GM12878 (cell line): ENCODE results near the gene DESI1. TPM values are rescaled to one million over a fixed set of nuclear protein-coding genes. Genes with fewer than 3 reads are reported as not detected.

ENCODE experiments used
- CBFB ChIP-seq: IDR thresholded peaks from 2 replicates; pipeline ENCODE4 v1.6.1; 2016; ENCODE audit warnings: antibody characterized with exemption, low read depth
- CHD4 ChIP-seq: fragments of 200-600 bp; sonication (generic); IDR thresholded peaks from 2 replicates; pipeline ENCODE4 v1.6.1; 2016; ENCODE audit warnings: mild to moderate bottlenecking
- CREM ChIP-seq: IDR thresholded peaks from 2 replicates; pipeline ENCODE4 v1.6.1; 2014; ENCODE audit warnings: antibody characterized with exemption, low read depth
- EGR1 ChIP-seq, 2 experiments: IDR thresholded peaks; 1 replicate in 1 of 2; 2 replicates in 1 of 2; pipeline ENCODE4 v1.6.1; 2011 to 2012; ENCODE audit warnings: low read depth in 2 of 2, low read length in 2 of 2, borderline replicate concordance in 1 of 2, mild to moderate bottlenecking in 1 of 2, moderate library complexity in 1 of 2
- HDAC2 ChIP-seq: fragments of 200-600 bp; sonication (generic); IDR thresholded peaks from 2 replicates; pipeline ENCODE4 v1.6.1; 2017
- KLF5 ChIP-seq: fragments of 450-650 bp; IDR thresholded peaks from 2 replicates; pipeline ENCODE4 v1.6.1; 2014; ENCODE audit warnings: mild to moderate bottlenecking; ENCODE audit not compliant: partially characterized antibody
- MEF2A ChIP-seq: IDR thresholded peaks from 2 replicates; pipeline ENCODE4 v1.6.1; 2011; ENCODE audit warnings: low read depth, mild to moderate bottlenecking, low read length, moderate library complexity; ENCODE audit not compliant: insufficient read depth
- NRF1 ChIP-seq: conservative IDR thresholded peaks from 2 replicates; pipeline ENCODE4 v1.6.1; 2011; ENCODE audit warnings: mild to moderate bottlenecking, low read depth, low read length, improper control_type of control experiment
- POLR2A ChIP-seq: IDR thresholded peaks from 2 replicates; pipeline ENCODE4 v1.6.1; 2011; ENCODE audit warnings: low read depth, mild to moderate bottlenecking, low read length
- SPI1 ChIP-seq: IDR thresholded peaks from 2 replicates; pipeline ENCODE4 v1.6.1; 2011; ENCODE audit warnings: low read depth, mild to moderate bottlenecking, low read length, moderate library complexity, borderline replicate concordance; ENCODE audit not compliant: insufficient read depth
- ZNF592 ChIP-seq: fragments of 450-650 bp; IDR thresholded peaks from 2 replicates; pipeline ENCODE4 v1.6.1; 2017; ENCODE audit warnings: mild to moderate bottlenecking, moderate library complexity
- ZNF687 ChIP-seq: fragments of 450-650 bp; IDR thresholded peaks from 2 replicates; pipeline ENCODE4 v1.6.1; 2017; ENCODE audit warnings: mild to moderate bottlenecking, moderate library complexity
- ZSCAN29 ChIP-seq: fragments of 450-650 bp; IDR thresholded peaks from 2 replicates; pipeline ENCODE4 v1.6.1; 2017; ENCODE audit warnings: mild to moderate bottlenecking, moderate library complexity
- polyA plus RNA-seq, 11 experiments: library from polyadenylated mRNA; depleted of rRNA in 4 of 11; unstranded in 6 of 11; stranded (reverse) in 5 of 11; fragments of >200 nt; fragmentation: Nextera tagmentation in 4 of 11; fragmentation: Illumina TruSeq in 1 of 11; extraction: Ambion mirVana in 4 of 11; extraction: Trizol in 1 of 11; gene quantifications; 1 replicate in 1 of 11; 2 replicates in 10 of 11; pipeline versions ENCODE4 v1.2.1 to v1.2.3, GENCODE V29; 2011 to 2016; ENCODE audit warnings: inconsistent platforms in 2 of 11, missing spikeins in 2 of 11, low read depth in 1 of 11
- total RNA-seq, 4 experiments: library from RNA; depleted of rRNA in 3 of 4; stranded (reverse); fragments of >200 nt in 3 of 4; fragmentation: Illumina TruSeq in 1 of 4; extraction: Trizol in 1 of 4; gene quantifications; 2 replicates each; pipeline versions ENCODE4 v1.2.1 to v1.2.3, GENCODE V29; 2013 to 2021
- TF ChIP-seq, protein P1 (sequence below): fragments of 450-650 bp; formaldehyde crosslinking; IDR thresholded peaks from 2 replicates; pipeline ENCODE4 v1.4.0; 2022; ENCODE audit warnings: mild to moderate bottlenecking, moderate library complexity
- TF ChIP-seq, protein P2 (sequence below): IDR thresholded peaks from 2 replicates; pipeline ENCODE4 v1.6.1; 2011; ENCODE audit warnings: low read depth, mild to moderate bottlenecking, low read length, moderate library complexity, borderline replicate concordance; ENCODE audit errors: extremely low read depth

DESI1 gene
- total and polyA plus RNA-seq, 10 of the 15 experiments (the other 5 are each of a cell fraction or from before 2014, with no cell fraction given): 8.0 to 76.8 (median 40.6) TPM

- no peak for TF ChIP-seq ZNF592
- peak in 1 of 2 experiments; percentile 31; a peak in 1 of 3 replicates for TF ChIP-seq EGR1 (IDR thresholded peaks at IDR 0.05; ENCODE audit: borderline replicate concordance in 1 of 2, low read depth in 2 of 2, low read length in 2 of 2)
- peak; percentile 95 for TF ChIP-seq CREM
- TF ChIP-seq NRF1: peak; percentile 75
- TF ChIP-seq HDAC2: no peak
- peak; percentile 90 for TF ChIP-seq POLR2A
- TF ChIP-seq, protein P1, sequence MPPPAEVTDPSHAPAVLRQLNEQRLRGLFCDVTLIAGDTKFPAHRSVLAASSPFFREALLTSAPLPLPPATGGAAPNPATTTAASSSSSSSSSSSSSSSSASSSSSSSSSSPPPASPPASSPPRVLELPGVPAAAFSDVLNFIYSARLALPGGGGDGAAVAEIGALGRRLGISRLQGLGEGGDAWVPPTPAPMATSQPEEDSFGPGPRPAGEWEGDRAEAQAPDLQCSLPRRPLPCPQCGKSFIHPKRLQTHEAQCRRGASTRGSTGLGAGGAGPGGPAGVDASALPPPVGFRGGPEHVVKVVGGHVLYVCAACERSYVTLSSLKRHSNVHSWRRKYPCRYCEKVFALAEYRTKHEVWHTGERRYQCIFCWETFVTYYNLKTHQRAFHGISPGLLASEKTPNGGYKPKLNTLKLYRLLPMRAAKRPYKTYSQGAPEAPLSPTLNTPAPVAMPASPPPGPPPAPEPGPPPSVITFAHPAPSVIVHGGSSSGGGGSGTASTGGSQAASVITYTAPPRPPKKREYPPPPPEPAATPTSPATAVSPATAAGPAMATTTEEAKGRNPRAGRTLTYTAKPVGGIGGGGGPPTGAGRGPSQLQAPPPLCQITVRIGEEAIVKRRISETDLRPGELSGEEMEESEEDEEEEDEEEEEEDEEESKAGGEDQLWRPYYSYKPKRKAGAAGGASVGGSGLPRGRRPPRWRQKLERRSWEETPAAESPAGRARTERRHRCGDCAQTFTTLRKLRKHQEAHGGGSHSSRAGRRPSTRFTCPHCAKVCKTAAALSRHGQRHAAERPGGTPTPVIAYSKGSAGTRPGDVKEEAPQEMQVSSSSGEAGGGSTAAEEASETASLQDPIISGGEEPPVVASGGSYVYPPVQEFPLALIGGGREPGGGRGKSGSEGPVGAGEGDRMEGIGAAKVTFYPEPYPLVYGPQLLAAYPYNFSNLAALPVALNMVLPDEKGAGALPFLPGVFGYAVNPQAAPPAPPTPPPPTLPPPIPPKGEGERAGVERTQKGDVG: no peak
- no peak for TF ChIP-seq SPI1
- TF ChIP-seq ZSCAN29: no peak
- no peak for TF ChIP-seq MEF2A
- peak; percentile 33; the same call in 1 of the 2 replicates for TF ChIP-seq ZNF687
- TF ChIP-seq CBFB: no peak
- TF ChIP-seq KLF5: no peak
- no peak for TF ChIP-seq CHD4
- TF ChIP-seq, protein P2, sequence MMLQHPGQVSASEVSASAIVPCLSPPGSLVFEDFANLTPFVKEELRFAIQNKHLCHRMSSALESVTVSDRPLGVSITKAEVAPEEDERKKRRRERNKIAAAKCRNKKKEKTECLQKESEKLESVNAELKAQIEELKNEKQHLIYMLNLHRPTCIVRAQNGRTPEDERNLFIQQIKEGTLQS: no peak
Observed at GRCh38 chr22:41621099-41621910, 462 bp upstream of the DESI1 start, which contains the start of gene XRCC6 (continued).
